Esophagus squamous epithelium (tissue), 4 donors: ENCODE data around the gene CRYAB.

Experiments
- CTCF ChIP-seq, 6 experiments: fragments of 450-650 bp in 4 of 6; fragments of 200-600 bp in 2 of 6; sonication (generic) in 2 of 6; IDR thresholded peaks; one replicate each; pipeline ENCODE4 v1.5.1; 2016 to 2019; ENCODE audit warnings: antibody characterized with exemption in 6 of 6, mild to moderate bottlenecking in 4 of 6, moderate library complexity in 4 of 6
- POLR2A ChIP-seq, 4 donors: fragments of 450-650 bp; IDR thresholded peaks; one replicate each; pipeline ENCODE4 v1.6.1; 2017; ENCODE audit warnings: antibody characterized with exemption in 4 of 4, mild to moderate bottlenecking in 4 of 4, moderate library complexity in 3 of 4

- TF ChIP-seq POLR2A (IDR thresholded peaks at IDR 0.05) (no peak), CTCF (IDR thresholded peaks at IDR 0.05) (no peak)
Observed at GRCh38 chr11:111960916-111961315, 49.3 kb upstream of the CRYAB start.
